Measurements from ENCODE around the gene EXOC6B.

DNA sequence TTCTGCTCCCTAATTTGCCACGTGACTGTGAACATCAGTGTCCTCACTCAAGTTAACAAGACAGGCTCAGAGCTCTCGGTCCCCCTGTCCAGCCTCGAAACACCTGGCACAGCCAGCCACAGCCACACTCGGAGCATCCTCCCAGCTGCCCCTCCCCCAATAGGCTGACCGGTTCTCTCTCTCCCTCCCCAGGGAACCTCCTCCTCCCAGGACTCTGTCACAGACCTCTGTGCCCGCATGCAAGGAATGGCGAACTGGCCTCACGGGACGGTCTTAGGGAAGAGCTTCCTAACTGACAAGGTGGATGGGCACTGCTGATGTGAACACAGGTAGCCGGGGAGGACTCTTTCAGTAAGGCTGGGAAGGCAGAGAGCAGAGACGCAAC, 697.0 kb downstream of the EXOC6B start:
- TF ChIP-seq, protein P1, sequence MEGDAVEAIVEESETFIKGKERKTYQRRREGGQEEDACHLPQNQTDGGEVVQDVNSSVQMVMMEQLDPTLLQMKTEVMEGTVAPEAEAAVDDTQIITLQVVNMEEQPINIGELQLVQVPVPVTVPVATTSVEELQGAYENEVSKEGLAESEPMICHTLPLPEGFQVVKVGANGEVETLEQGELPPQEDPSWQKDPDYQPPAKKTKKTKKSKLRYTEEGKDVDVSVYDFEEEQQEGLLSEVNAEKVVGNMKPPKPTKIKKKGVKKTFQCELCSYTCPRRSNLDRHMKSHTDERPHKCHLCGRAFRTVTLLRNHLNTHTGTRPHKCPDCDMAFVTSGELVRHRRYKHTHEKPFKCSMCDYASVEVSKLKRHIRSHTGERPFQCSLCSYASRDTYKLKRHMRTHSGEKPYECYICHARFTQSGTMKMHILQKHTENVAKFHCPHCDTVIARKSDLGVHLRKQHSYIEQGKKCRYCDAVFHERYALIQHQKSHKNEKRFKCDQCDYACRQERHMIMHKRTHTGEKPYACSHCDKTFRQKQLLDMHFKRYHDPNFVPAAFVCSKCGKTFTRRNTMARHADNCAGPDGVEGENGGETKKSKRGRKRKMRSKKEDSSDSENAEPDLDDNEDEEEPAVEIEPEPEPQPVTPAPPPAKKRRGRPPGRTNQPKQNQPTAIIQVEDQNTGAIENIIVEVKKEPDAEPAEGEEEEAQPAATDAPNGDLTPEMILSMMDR (IDR thresholded peaks at IDR 0.05; ENCODE audit: low read depth, low read length), result no peak
- TF ChIP-seq EZH2phosphoT487 (IDR thresholded peaks at IDR 0.05; ENCODE audit: low read depth), result no peak
